AG04450 (cell line): Measurements from ENCODE around the gene FBXO17. TPM values are rescaled to one million over a fixed set of nuclear protein-coding genes. Genes with fewer than 3 reads are reported as not detected.
"Not testable (repeated sequence)": the region's sequence is repeated elsewhere in the genome, so short reads cannot be mapped to it uniquely, and the experiment has no call there.

Experiments used
- CTCF ChIA-PET: fragments of 300-600, 350-600 bp; formaldehyde crosslinking; extraction: SDS; loops from one replicate; lab custom pipeline; 2022; ENCODE audit warnings: antibody characterized with exemption, inconsistent platforms; lab: Charles Lee
- POLR2A ChIA-PET: fragments of 350-600 bp; formaldehyde crosslinking; extraction: SDS; loops from one replicate; lab custom pipeline; 2021; ENCODE audit warnings: antibody characterized with exemption, inconsistent platforms; lab: Yijun Ruan, JAX
- DNase-seq: peaks from one replicate; pipeline ENCODE4 v3.0.0-alpha.2; 2011; ENCODE audit warnings: low read depth, low spot score
- H3K27ac ChIP-seq: one replicate; pipeline ENCODE4 v1.5.1; 2012; ENCODE audit warnings: low read depth, low read length, control low read depth
- H3K27me3 ChIP-seq: one replicate; pipeline ENCODE4 v1.6.0; 2012; ENCODE audit warnings: low read length; ENCODE audit not compliant: control insufficient read depth, insufficient read depth
- H3K4me3 ChIP-seq: 2 replicates; pipeline ENCODE4 v1.5.1; 2011; ENCODE audit warnings: mild to moderate bottlenecking, low read depth, low read length, control low read depth
- H3K9me3 ChIP-seq: 2 replicates; pipeline ENCODE4 v1.5.1; 2012; ENCODE audit warnings: low read length; ENCODE audit not compliant: control insufficient read depth, insufficient read depth
- polyA plus RNA-seq: library from polyadenylated mRNA; depleted of rRNA; stranded (reverse); fragments of >200 nt; gene quantifications from 2 replicates; pipeline ENCODE4 v1.2.3, GENCODE V29; 2011
- TF ChIP-seq, protein P1 (sequence below): IDR thresholded peaks from 2 replicates; pipeline ENCODE4 v1.5.1; 2011; ENCODE audit warnings: low read depth, low read length, control low read depth, inconsistent platforms

Gene FBXO17
- polyA plus RNA-seq, 1 experiment: 10.8 TPM

DNA sequence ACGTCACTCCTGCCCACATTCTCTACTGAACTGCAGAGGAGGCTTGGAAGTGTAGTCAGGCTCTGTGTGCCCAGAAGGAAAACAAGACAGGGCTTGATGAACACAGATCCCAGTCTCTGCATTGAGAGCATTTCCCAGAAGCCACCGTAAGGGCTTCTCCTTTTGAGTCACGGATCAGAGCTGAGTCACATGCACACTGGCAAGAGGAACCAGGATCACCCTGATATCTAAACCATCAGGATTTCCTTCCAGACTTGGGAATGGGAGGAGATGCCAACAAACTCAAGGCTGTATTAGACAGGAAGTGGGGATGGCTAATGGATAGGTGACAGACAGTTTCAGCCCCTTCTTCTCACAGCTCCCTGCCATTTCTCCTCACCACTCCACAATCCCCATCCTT, 17.7 kb upstream of the FBXO17 start:
- CTCF ChIA-PET: no interaction called here
- no peak for DNase-seq
- peak overlapping the region; percentile 12 for H3K27ac ChIP-seq
- no peaks in the 10 kb centered on the region for H3K9me3 ChIP-seq
- H3K27me3 ChIP-seq: no peaks in the 10 kb centered on the region
- POLR2A ChIA-PET: no interaction called here
- H3K4me3 ChIP-seq: no peak overlapping the region
- TF ChIP-seq, protein P1, sequence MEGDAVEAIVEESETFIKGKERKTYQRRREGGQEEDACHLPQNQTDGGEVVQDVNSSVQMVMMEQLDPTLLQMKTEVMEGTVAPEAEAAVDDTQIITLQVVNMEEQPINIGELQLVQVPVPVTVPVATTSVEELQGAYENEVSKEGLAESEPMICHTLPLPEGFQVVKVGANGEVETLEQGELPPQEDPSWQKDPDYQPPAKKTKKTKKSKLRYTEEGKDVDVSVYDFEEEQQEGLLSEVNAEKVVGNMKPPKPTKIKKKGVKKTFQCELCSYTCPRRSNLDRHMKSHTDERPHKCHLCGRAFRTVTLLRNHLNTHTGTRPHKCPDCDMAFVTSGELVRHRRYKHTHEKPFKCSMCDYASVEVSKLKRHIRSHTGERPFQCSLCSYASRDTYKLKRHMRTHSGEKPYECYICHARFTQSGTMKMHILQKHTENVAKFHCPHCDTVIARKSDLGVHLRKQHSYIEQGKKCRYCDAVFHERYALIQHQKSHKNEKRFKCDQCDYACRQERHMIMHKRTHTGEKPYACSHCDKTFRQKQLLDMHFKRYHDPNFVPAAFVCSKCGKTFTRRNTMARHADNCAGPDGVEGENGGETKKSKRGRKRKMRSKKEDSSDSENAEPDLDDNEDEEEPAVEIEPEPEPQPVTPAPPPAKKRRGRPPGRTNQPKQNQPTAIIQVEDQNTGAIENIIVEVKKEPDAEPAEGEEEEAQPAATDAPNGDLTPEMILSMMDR: no peak

DNA sequence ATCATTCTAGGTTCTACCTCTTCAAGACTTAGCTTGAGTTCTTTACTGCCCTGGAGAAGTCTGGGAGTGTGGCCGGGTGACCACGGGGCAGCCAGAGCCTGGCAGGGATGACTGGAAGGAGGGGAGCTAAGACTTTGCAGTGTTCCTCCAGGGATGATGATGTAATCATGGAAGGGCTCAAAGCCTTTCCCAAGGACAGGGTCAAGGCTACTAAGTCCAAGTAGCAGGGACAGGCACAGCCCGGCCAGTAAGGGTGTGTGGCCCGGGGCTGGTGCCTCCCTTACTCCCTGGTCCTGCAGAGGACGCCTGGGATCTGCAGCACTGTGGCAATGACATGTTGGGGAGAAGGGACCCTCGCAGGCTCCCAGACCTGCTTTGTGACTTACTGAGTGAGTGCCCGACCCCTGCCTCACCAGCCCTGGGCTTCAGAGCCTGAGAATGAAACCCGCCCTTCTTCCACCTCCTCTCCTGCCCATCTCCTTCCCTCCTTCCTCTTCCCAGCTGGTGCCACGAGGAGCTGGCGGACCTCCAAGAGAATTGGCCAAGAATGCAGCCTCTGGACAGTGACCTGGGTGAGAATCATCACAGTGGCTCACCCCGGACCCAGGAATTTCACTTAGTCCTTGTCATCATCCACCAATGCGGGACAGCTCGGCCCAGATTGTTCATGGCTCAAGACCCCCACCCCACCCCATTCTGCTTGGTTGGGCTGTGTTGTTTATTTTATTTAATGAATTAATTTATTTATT, 15.6 kb upstream of the FBXO17 start:
- no peak for DNase-seq
- TF ChIP-seq, protein P1: no peak
- ChIA-PET CTCF (interaction anchor here (1.2 to 1.3 kb wide), 2 partner anchors 15 to 119 kb away, joined by 5 to 7 read pairs; partner anchors contain the start of gene FBXO17), POLR2A (no interaction called here)
- H3K4me3 ChIP-seq: no peak overlapping the region
- no peaks in the 10 kb centered on the region for H3K27me3 ChIP-seq
- no peaks in the 10 kb centered on the region for H3K9me3 ChIP-seq
- H3K27ac ChIP-seq: no peak overlapping the region

DNA sequence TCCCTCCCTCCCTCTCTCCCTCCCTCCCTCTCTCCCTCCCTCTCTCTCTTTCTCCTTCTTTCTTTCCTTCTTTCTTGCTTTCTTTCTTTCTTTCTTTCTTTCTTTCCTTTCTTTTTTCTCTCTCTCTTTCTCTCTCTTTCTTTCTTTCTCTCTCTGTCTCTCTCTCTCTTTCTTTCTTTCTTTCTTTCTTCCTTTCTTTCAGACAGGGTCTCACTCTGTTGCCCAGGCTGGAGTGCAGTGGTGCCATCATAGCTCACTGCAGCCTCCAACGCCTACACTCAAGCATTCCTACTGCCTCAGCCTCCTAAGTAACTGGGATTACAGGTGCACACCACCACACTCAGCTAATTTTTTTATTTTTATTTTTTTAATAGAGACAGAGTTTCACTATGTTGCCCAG, 14.1 kb upstream of the FBXO17 start:
- H3K27me3 ChIP-seq, H3K9me3 ChIP-seq, H3K4me3 ChIP-seq, H3K27ac ChIP-seq, DNase-seq: not testable (repeated sequence)
- ChIA-PET POLR2A (interaction anchor here (0.6 to 1.2 kb wide), 2 partner anchors 13 to 42 kb away, joined by 3 to 4 read pairs; no protein-coding TSS in a partner anchor), CTCF (interaction anchor here (1.6 kb wide), 2 partner anchors 13 to 28 kb away, joined by 4 to 9 read pairs; no protein-coding TSS in a partner anchor)

DNA sequence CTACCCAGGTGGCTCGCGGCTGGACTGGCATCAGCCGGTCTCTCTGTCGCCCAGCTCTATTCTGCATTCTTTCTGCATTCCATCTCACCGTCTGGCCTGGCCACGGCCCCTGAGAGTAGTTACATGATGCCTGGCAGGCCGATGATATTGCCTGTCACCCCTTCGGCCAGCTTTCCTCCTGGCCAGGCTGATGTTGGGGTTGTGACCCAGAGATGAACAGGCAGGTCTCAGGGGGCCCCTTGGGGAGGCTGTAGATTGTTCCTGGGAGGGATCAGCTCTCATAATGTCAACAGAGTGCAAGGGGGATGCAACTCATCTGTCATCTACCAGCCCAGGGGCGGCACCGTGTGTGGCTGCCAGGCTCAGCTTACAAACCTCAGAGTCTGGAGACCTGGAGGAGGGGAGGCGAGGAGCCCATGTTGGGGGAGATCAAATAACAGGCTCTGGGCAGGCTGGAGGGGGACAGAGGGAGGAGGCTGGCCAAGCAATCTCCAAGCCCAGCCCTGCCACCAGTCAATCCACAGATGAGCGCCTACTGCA, 13.6 kb upstream of the FBXO17 start:
- POLR2A ChIA-PET: interaction anchor here (0.6 to 1.2 kb wide), 4 partner anchors 12 to 272 kb away, joined by 3 to 4 read pairs (median 3); no protein-coding TSS in a partner anchor
- no peak for DNase-seq
- no peak overlapping the region for H3K27ac ChIP-seq

DNA sequence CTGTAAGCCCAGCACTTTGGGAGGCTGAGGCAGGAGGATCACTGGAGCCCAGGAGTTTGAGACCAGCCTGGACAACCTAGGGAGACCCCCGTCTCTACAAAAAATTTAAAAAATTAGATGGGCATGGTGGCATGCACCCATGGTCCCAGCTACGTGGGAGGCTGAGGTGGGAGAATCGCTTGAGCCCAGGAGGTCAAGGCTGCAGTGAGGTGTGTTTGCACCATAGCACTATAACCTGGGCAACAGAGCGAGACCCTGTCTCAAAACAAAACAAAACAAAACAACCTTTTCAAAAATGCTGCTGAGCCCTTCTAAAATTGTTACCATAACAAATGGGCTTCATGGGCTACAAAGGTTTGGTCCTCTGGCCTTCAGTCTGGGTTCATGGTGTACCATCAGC, 13.1 kb upstream of the FBXO17 start:
- POLR2A ChIA-PET: interaction anchor here (0.6 to 1.2 kb wide), 3 partner anchors 12 to 273 kb away, joined by 3 read pairs; no protein-coding TSS in a partner anchor
- DNase-seq, H3K4me3 ChIP-seq, H3K27ac ChIP-seq, H3K27me3 ChIP-seq, H3K9me3 ChIP-seq: not testable (repeated sequence)
- CTCF ChIA-PET: interaction anchor here (1.6 kb wide), 2 partner anchors 12 to 27 kb away, joined by 4 to 9 read pairs; no protein-coding TSS in a partner anchor

More for the DNA sequence above, 13.6 kb upstream of the FBXO17 start:
- H3K27me3 ChIP-seq: peaks cover 4% of the 10 kb centered on the region
- H3K4me3 ChIP-seq: no peak overlapping the region
- CTCF ChIA-PET: interaction anchor here (1.6 kb wide), 2 partner anchors 13 to 27 kb away, joined by 4 to 9 read pairs; no protein-coding TSS in a partner anchor
- TF ChIP-seq, protein P1: no peak
- H3K9me3 ChIP-seq: peaks cover 6% of the 10 kb centered on the region; the same call in 1 of the 2 replicates

DNA sequence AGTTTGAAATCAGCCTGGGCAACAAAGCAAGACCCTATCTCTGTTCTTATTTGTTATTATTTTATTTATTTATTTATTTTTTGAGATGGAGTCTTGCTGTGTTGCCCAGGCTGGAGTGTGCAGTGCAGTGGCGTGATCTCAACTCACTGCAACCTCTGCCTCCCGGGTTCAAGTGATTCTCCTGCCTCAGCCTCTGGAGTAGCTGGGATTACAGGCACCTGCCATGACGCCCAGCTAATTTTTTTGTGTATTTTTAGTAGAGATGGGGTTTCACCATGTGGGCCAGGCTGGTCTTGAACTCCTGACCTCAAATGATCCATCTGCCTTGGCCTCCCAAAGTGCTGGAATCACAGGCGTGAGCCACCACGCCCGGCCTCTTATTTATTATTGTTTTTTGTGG, 12.2 kb upstream of the FBXO17 start:
- H3K27me3 ChIP-seq, H3K27ac ChIP-seq, POLR2A ChIA-PET, H3K4me3 ChIP-seq, H3K9me3 ChIP-seq, DNase-seq: not testable (repeated sequence)
- CTCF ChIA-PET: interaction anchor here (1.6 kb wide), 1 partner anchor 26 kb away, joined by 4 read pairs; no protein-coding TSS in a partner anchor
